Fibroblast of the aortic adventitia (primary cell): ENCODE measurements around the gene RTN4IP1. TPM values are rescaled to one million over a fixed set of nuclear protein-coding genes. Genes with fewer than 3 reads are reported as not detected.
A peak's percentile ranks its signal among the peaks of the same experiment; 100 is the strongest.

Experiments
- DNase-seq: peaks from one replicate; pipeline ENCODE4 v3.0.0-alpha.2; 2010; ENCODE audit warnings: low read depth
- H3K4me3 ChIP-seq: 2 replicates; pipeline ENCODE4 v1.5.1; 2011; ENCODE audit warnings: low read depth, mild to moderate bottlenecking, control low read depth, low read length, moderate library complexity
- CTCF ChIP-seq: IDR thresholded peaks from 2 replicates; pipeline ENCODE4 v1.5.1; 2011; ENCODE audit warnings: mild to moderate bottlenecking, low read length, control low read depth, inconsistent platforms; ENCODE audit not compliant: insufficient read depth
- total RNA-seq: library from RNA; depleted of rRNA; stranded (reverse); fragments of >200 nt; gene quantifications from 2 replicates; pipeline ENCODE4 v1.2.3, GENCODE V29; 2012; ENCODE audit warnings: low replicate concordance

RTN4IP1 gene
- total RNA-seq, 1 donor = 7.6 TPM

DNA sequence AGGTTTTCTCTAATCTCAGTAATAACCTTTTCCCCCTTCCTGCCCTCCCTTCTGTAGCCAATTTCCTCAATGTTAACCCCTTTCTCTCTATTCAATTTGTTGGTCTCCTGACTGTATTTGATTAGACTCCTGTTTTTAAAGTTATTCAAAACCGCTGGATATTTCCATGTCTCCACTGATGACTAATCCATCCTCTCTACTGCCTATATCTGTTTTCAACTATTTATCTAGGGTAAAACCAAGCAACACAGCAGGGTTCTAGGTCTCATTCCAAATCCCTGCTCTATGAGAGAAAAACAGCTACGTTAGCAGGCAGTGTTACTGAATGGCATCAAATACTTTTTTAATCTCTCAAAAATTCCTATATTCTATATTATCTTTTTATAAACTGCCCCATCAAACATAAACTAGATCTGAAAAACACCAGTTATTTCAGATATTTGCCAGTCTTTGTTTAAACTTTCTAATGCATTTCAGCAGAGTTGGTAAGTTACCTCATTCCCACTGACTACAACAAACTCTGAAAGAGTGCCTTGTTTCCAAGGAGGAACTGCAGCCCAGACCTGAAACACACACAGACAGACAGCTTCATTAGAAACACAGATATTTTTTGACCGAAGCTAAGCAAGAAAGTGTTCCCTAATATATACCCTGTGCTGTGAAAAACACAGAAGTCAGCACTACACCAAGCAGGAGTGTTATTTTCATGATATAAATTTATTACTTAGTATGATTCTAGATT is 8.2 kb downstream of the RTN4IP1 start:
- peak; percentile 7 for DNase-seq
- TF ChIP-seq CTCF = no peak
- no peak overlapping the region for H3K4me3 ChIP-seq

GRCh38 chr6:106619223-106619622 is 10.1 kb downstream of the RTN4IP1 start:
- TF ChIP-seq CTCF = no peak
- H3K4me3 ChIP-seq = no peak overlapping the region
- DNase-seq = no peak

GRCh38 chr6:106618324-106618723 is 11.0 kb downstream of the RTN4IP1 start:
- no peak for TF ChIP-seq CTCF
- no peak for DNase-seq
- no peak overlapping the region for H3K4me3 ChIP-seq

GRCh38 chr6:106617857-106618256 is 11.4 kb downstream of the RTN4IP1 start:
- TF ChIP-seq CTCF = no peak
- no peak for DNase-seq
- H3K4me3 ChIP-seq = no peak overlapping the region

- TF ChIP-seq CTCF = no peak
- no peak for DNase-seq
- H3K4me3 ChIP-seq = no peak overlapping the region
Observed at GRCh38 chr6:106617302-106617701, 12.0 kb downstream of the RTN4IP1 start.

GRCh38 chr6:106614592-106615257 is 14.6 kb downstream of the RTN4IP1 start:
- no peak for DNase-seq
- TF ChIP-seq CTCF = no peak
- H3K4me3 ChIP-seq = no peak overlapping the region
